Hematopoietic multipotent progenitor cell treated with erythropoietin and hydrocortisone succinate and interleukin-3 and kit ligand, for 8 days (in vitro differentiated cells): Measurements from ENCODE around the gene ERG.

Source experiments
- DNase-seq: peaks from one replicate; pipeline ENCODE4 v3.0.0-alpha.2; 2015

ERG gene

DNA sequence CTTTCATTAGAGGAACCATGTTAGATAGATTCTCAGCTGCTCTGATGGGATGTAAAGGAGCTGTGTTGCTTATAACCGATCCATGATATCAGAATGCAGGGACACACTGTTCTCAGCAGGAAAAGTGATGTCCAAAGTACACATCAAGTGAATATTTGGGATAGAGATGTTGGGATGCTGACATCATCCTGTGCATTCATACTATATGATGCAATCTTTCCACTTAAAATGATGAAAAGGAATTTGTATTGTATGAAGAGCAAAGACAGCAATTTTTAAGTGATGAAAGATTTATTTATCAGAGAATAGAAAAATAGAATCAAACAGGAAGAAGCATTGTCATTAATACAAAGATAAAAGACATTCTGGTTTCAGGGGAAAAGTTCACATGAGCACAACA lies 110.1 kb downstream of the ERG start:
- DNase-seq = no peak

GRCh38 chr21:38386967-38387366 lies 111.3 kb downstream of the ERG start:
- DNase-seq = peak; percentile 75

DNA sequence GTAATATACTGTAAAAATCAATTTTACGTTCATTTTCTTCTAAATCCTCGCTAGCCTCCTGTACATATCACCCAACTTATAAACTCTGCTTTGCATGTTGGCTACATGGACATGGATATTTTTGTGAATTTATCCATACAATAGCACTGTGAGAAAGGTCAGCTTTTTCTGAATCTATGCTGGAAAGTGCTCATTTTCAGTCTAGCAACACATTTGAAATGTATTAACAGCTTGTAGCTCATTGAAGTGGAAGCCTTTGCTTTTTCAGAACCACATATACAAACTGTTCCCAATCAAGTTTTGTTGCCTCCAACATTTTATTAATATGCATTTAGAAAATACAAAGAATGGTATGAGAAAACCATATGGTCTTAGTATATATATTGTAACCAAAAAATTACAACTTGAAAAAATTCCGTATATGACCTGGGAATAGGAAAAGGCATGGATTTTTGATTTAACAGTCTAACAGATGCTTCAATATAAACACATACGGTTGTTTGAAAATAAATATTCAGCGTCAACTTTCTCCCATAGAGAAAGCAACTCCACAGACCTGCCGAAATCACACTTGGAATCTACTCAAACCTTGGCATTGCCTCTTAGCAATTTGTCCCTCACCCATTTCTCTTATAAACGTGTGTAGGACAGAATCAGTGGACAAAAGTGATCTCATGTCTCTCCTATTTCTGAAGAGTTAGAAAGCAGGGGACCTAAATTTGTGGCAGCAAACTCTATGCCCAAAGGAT lies 112.7 kb downstream of the ERG start:
- DNase-seq = no peak

- peak; percentile 46 for DNase-seq
Observed at GRCh38 chr21:38384675-38385426, 113.4 kb downstream of the ERG start.

DNA sequence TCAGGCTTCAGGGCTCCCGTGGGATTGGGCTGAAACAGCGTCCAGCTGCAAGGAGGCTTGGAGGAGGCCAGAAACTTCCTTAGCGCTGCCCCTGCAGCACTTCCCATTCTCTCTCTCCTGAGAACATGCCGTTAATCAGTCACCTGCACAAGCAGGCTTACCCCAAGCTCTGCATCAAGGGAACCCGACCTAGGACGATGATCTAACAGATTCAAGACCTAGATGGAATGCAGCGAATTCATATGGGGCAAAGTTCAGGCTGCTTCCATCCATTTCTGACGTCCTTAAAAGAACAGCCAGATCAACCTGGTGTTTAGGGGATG lies 114.1 kb downstream of the ERG start:
- no peak for DNase-seq

GRCh38 chr21:38383411-38384237 lies 114.7 kb downstream of the ERG start:
- DNase-seq = no peak

DNA sequence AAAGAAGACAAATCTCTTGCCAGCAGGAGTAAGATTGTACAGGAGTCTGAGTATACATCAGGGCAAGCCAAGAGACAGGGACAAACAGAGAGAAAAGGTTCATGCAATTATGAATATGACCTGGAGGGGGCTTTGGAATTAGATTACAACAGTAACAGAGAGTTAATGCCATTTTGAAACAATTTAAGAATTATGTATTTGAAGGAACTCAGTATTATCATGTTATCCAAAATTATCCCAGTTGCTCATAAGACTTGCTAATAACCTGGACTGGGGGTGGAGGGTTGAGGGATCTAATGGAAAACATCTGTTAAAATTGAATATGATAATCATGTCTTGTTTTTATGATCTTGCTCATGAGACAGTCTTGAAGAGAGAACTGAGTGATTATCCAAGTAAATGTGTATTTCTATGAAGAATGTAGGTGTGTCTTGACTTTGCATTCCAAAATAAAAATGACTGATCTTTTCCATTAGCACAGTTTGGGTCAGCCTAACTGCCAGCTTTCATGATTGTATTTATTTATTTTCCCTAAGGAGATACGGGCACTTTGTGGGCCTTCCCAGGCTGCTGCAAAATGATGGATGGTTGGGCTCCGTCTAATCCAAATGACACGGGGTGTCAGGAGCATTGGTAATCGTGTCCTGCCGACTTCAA lies 117.7 kb downstream of the ERG start:
- DNase-seq = peak; percentile 76

- no peak for DNase-seq
Observed at GRCh38 chr21:38379147-38379546, 119.1 kb downstream of the ERG start.

- no peak for DNase-seq
Observed at GRCh38 chr21:38377165-38378088, 120.8 kb downstream of the ERG start.

- DNase-seq = peak; percentile 92
Observed at GRCh38 chr21:38376693-38377092, 121.6 kb downstream of the ERG start.

DNA sequence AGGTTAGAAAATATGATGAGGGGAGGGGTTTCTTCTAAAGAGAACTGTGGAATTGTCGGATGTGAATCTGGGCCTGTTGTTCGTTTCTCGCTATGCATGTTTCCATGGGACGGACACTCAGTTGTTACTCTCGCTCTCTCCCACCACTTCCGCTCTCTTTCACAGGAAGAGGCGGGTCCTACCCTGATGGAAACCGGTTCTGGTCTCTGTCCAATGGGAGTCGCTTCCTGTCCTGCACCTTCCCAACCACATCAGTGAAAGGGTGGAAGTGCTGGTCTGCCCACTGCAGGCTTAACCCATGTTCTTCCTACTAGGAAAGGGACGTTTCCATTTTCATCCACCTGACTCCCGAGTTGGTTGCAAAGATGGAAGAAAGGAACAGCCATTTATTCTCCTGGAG lies 122.0 kb downstream of the ERG start:
- DNase-seq = peak; percentile 92

DNA sequence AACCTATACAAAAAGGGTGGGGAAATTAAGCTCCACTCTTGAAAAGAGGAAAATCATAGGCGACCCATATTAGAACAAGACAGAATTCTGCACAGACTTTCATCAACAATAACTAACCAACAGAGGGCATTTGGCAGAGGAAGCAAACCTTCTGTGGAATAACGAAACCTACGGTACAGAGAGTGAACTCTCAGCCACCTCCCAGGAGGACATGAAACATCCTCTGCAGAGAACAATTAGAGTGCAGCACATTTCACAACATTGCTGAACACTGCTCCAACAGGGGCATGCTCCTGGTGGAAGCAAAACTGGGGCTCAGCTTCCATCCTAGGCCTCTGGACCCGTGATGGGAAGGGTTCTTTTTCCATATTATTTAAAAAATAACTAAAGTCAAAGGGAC lies 130.6 kb downstream of the ERG start:
- DNase-seq = no peak

DNA sequence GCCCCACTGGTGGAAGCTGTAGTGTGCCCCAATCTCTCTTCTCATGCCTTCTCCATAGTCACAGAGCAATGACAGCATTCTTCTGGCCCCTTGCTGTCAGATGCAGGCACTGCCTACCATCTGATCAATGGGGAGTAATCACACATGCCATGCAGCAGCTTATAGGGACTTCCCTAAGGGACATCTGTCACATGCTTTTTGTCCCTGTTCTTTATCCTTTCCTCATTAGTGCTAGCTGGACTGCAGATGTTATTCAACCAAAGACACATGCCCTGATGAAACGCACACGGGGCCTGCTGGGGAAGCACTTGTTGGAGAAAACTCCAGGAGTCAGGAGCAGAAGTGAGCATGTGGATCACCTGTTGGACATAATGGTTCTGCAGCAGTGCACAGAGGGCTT lies 132.8 kb downstream of the ERG start:
- DNase-seq = no peak

GRCh38 chr21:38363693-38364092 lies 134.6 kb downstream of the ERG start:
- DNase-seq = no peak

- no peak for DNase-seq
Observed at GRCh38 chr21:38361324-38361723, 137.0 kb downstream of the ERG start.

DNA sequence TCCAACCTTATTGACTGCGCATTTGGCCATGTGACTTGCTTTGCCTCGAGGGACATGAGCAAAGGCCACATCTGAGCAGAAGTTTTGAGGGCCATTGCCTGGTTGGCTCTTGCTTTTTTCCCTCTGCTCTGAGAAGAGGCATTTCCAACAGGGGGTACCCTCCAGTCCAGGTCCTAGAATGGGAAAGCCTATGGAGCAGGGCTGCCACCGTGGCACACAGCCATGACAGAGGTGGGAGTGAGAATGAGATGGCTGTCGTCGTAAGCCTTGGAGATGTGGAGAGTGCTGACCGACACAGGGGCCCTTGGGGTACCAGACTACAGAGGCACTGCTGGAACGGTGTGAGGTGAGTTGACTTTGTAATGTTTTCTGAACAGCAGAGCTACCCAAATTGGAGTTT lies 138.4 kb downstream of the ERG start:
- DNase-seq = no peak

DNA sequence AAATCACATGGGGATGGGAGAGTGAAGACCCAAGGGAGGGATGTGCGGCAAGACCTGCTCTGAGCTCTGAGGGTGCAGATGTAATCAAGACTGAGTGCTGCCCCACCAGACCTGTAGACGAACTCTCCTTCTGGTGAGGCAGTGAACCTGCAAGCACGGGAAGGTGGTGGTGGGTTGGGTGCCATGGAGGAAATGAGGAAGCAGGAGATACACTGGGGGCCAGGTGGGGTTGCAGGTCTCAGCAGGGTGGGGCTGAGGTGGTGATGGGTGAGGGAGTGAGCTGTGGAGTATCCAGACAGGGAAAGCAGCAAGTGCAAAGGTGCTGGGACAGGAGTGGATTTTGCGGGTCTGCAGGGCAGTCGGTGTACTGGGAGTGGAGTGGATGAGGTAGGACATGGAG lies 139.2 kb downstream of the ERG start:
- no peak for DNase-seq

DNA sequence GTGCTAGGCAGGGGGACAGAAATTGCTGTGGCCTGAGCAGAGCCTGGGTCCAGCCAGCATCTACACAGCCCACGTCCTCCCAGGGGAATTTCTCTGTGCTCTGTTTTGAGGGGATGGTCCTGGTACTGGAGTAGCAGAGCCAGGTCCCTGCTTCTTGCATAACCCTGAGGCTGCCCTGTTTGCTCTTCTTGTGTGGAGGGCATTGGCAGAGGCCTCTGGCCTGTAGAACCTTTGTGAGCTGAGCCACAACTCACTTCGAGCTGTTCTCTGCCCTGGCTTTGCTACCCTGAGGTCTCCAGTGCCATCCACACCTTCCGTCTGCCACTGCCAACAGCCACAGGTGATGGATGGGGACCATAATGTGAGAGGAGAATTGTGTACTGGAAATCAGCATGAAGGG lies 139.6 kb downstream of the ERG start:
- no peak for DNase-seq

GRCh38 chr21:38358098-38358497 lies 140.2 kb downstream of the ERG start:
- DNase-seq = no peak

DNA sequence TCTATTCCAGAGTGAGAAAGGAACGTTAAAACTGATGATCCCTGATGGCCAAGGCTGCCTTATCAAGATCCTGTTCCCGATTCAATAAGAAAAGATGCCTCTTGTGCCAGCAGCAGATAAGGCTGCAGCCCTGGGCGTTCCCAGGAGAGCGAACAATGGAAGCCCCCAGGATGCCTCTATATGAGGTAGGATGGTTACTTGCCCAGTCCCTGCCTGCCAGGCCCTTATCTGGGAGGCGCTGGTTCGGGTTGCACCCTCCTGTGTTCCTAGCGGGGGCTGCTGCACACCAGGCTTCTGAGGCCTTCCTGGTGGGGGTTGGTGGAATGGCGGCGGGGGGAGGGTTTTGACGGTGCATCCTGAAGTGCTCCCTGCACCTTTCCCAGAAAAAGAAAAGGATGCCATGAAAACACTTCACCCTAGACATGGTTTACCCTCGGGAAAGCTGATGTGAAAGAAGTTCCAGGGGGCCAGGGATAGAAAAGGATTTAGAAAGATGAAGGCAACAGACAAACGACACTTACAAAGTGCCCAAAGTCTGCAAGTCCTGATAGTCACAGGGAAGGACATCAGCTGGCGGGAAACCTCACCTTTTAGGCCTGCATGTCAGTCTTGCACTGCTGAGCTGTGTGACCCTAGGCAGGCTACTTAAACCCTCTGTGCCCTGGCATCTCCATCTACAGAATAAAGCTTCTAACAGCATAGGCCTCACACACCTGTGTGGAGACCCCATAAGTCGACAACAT lies 141.2 kb downstream of the ERG start:
- DNase-seq = peak; percentile 86
